ENCODE results near the gene BCAS3.

BCAS3 gene

DNA sequence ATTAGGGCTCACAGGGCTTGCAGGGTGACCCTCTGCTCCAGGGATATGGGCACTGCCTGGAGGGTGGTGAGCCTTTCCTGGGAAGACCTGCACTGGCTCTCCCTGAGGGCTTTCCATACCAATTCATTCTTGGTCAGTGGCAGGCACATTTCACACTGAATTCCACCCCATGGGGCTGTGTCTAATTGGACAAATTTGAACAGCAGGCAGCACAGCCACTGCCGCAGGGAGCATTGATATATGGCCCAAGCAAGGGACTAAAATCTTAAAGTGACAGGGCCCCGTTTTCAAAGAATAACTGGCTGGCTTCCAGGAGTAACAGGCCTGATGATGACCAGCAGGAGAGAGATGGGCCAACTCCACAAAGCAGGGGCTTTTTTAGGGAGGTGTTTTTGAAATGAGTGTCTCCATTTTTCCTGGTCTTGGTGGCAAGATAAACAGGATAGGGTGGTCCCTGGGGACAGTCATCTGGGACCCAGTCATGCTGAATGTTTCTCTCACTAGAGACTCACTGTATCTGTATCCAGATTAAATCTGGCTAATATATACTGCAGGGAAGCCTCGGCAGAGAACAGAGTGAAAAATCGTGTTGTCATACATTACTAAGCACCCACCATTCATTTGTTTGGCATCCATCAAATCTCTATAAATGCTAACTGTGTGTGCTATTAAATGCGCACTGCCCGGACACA, 647.9 kb downstream of the BCAS3 start:
- TF ChIP-seq TEAD4 (IDR thresholded peaks at IDR 0.05) (no peak), NFIC (IDR thresholded peaks at IDR 0.05) (no peak), FOXM1 (IDR thresholded peaks at IDR 0.05; ENCODE audit: borderline replicate concordance, low read depth) (no peak), TCF12 (IDR thresholded peaks at IDR 0.05; ENCODE audit: low read depth) (no peak), YY1 (IDR thresholded peaks at IDR 0.05; ENCODE audit: low read depth) (no peak), TAF1 (IDR thresholded peaks at IDR 0.05; ENCODE audit: low read depth) (no peak), EGR1 (IDR thresholded peaks at IDR 0.05) (no peak), EP300 (IDR thresholded peaks at IDR 0.05; ENCODE audit: borderline replicate concordance) (no peak), CREB1 (IDR thresholded peaks at IDR 0.05; ENCODE audit: low read depth) (no peak), CEBPB (IDR thresholded peaks at IDR 0.05) (no peak), ZBTB7A (IDR thresholded peaks at IDR 0.05; ENCODE audit: low read depth) (no peak)
- TF ChIP-seq, protein P1, sequence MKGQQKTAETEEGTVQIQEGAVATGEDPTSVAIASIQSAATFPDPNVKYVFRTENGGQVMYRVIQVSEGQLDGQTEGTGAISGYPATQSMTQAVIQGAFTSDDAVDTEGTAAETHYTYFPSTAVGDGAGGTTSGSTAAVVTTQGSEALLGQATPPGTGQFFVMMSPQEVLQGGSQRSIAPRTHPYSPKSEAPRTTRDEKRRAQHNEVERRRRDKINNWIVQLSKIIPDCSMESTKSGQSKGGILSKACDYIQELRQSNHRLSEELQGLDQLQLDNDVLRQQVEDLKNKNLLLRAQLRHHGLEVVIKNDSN (IDR thresholded peaks at IDR 0.05), result no peak
- TF ChIP-seq, protein P2, sequence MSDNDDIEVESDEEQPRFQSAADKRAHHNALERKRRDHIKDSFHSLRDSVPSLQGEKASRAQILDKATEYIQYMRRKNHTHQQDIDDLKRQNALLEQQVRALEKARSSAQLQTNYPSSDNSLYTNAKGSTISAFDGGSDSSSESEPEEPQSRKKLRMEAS (IDR thresholded peaks at IDR 0.05), result no peak; the same call in 1 of the 2 replicates
- TF ChIP-seq, protein P3, sequence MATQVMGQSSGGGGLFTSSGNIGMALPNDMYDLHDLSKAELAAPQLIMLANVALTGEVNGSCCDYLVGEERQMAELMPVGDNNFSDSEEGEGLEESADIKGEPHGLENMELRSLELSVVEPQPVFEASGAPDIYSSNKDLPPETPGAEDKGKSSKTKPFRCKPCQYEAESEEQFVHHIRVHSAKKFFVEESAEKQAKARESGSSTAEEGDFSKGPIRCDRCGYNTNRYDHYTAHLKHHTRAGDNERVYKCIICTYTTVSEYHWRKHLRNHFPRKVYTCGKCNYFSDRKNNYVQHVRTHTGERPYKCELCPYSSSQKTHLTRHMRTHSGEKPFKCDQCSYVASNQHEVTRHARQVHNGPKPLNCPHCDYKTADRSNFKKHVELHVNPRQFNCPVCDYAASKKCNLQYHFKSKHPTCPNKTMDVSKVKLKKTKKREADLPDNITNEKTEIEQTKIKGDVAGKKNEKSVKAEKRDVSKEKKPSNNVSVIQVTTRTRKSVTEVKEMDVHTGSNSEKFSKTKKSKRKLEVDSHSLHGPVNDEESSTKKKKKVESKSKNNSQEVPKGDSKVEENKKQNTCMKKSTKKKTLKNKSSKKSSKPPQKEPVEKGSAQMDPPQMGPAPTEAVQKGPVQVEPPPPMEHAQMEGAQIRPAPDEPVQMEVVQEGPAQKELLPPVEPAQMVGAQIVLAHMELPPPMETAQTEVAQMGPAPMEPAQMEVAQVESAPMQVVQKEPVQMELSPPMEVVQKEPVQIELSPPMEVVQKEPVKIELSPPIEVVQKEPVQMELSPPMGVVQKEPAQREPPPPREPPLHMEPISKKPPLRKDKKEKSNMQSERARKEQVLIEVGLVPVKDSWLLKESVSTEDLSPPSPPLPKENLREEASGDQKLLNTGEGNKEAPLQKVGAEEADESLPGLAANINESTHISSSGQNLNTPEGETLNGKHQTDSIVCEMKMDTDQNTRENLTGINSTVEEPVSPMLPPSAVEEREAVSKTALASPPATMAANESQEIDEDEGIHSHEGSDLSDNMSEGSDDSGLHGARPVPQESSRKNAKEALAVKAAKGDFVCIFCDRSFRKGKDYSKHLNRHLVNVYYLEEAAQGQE (IDR thresholded peaks at IDR 0.05; ENCODE audit: low read depth), result no peak

DNA sequence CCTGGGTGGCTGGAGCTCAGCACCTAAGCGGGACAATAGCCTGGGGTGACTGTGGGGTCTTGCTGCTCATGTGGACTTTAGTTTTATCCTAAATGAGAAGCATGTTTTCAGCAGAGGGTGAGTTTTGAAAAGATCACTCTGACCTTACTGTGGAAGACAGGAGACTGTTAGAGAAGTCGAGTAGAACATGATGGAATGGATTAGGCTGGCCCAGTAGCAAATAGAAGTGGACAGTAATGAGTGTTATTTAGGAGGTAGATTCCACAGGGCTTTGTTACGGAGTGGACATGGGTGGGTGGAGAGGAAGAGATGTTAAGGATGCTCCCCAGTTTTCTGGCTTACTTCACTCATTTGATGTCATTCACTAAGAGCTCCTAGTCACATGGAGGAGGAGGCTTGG, 648.7 kb downstream of the BCAS3 start:
- TF ChIP-seq CREB1 (IDR thresholded peaks at IDR 0.05; ENCODE audit: low read depth), result no peak
- TF ChIP-seq, protein P3 (IDR thresholded peaks at IDR 0.05; ENCODE audit: low read depth), result no peak
- TF ChIP-seq YY1 (IDR thresholded peaks at IDR 0.05; ENCODE audit: low read depth), result no peak
- TF ChIP-seq CEBPB (IDR thresholded peaks at IDR 0.05), result no peak
- TF ChIP-seq TEAD4 (IDR thresholded peaks at IDR 0.05), result no peak
- TF ChIP-seq, protein P1 (IDR thresholded peaks at IDR 0.05), result no peak
- no peak for TF ChIP-seq TCF12 (IDR thresholded peaks at IDR 0.05; ENCODE audit: low read depth)
- no peak for TF ChIP-seq ZBTB7A (IDR thresholded peaks at IDR 0.05; ENCODE audit: low read depth)
- TF ChIP-seq FOXM1 (IDR thresholded peaks at IDR 0.05; ENCODE audit: borderline replicate concordance, low read depth), result no peak
- TF ChIP-seq, protein P2 (IDR thresholded peaks at IDR 0.05), result no peak
- no peak for TF ChIP-seq EP300 (IDR thresholded peaks at IDR 0.05; ENCODE audit: borderline replicate concordance)
- no peak for TF ChIP-seq RAD21 (IDR thresholded peaks at IDR 0.05; ENCODE audit: low read depth)
- no peak for TF ChIP-seq TAF1 (IDR thresholded peaks at IDR 0.05; ENCODE audit: low read depth)
- no peak for TF ChIP-seq EGR1 (IDR thresholded peaks at IDR 0.05)
- no peak for TF ChIP-seq NFIC (IDR thresholded peaks at IDR 0.05)

DNA sequence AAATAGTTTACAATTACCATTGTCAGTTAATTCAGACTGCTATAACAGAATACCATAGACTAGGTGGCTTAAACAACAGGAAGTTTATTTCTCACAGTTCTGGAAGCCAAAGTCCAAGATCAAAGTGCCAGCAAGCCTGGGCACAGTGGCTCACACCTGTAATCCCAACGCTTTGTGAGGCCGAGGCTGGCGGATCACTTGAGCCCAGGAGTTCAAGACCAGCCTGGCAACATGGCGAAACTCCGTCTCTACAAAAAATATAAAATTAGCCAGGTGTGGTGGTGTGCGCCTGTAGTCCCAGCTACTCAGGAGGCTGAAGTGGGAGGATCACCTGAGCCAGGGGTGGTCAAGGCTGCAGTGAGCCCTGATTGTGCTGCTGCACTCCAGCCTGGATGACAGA, 650.7 kb downstream of the BCAS3 start:
- TF ChIP-seq ZBTB7A (IDR thresholded peaks at IDR 0.05; ENCODE audit: low read depth) (no peak), TAF1 (IDR thresholded peaks at IDR 0.05; ENCODE audit: low read depth) (no peak), TEAD4 (IDR thresholded peaks at IDR 0.05) (no peak), FOXM1 (IDR thresholded peaks at IDR 0.05; ENCODE audit: borderline replicate concordance, low read depth) (no peak), EP300 (IDR thresholded peaks at IDR 0.05; ENCODE audit: borderline replicate concordance) (no peak), RAD21 (IDR thresholded peaks at IDR 0.05; ENCODE audit: low read depth) (no peak), NFIC (IDR thresholded peaks at IDR 0.05) (no peak), TCF12 (IDR thresholded peaks at IDR 0.05; ENCODE audit: low read depth) (no peak), EGR1 (IDR thresholded peaks at IDR 0.05) (no peak), CEBPB (IDR thresholded peaks at IDR 0.05) (no peak), YY1 (IDR thresholded peaks at IDR 0.05; ENCODE audit: low read depth) (no peak)
- TF ChIP-seq, protein P2 (IDR thresholded peaks at IDR 0.05), result no peak
- TF ChIP-seq, protein P3 (IDR thresholded peaks at IDR 0.05; ENCODE audit: low read depth), result no peak
- TF ChIP-seq, protein P1 (IDR thresholded peaks at IDR 0.05), result no peak

All from Ishikawa (cell line).